Stomach (tissue), 4 donors: ENCODE data around the gene MIS18BP1.

Experiments used
- POLR2A ChIP-seq, 4 donors: fragments of 450-650 bp; IDR thresholded peaks; one replicate each; pipeline ENCODE4 v1.6.1; 2016; ENCODE audit warnings: antibody characterized with exemption in 4 of 4, control low read depth in 2 of 4, mild to moderate bottlenecking in 1 of 4, moderate library complexity in 1 of 4
- TF ChIP-seq, protein P1 (sequence below), 7 experiments: fragments of 450-650 bp in 4 of 7; fragments of 200-600 bp in 3 of 7; sonication (generic) in 3 of 7; IDR thresholded peaks; one replicate each; pipeline ENCODE4 v1.5.1; 2016 to 2019; ENCODE audit warnings: antibody characterized with exemption in 7 of 7, control low read depth in 2 of 7, mild to moderate bottlenecking in 1 of 7

DNA sequence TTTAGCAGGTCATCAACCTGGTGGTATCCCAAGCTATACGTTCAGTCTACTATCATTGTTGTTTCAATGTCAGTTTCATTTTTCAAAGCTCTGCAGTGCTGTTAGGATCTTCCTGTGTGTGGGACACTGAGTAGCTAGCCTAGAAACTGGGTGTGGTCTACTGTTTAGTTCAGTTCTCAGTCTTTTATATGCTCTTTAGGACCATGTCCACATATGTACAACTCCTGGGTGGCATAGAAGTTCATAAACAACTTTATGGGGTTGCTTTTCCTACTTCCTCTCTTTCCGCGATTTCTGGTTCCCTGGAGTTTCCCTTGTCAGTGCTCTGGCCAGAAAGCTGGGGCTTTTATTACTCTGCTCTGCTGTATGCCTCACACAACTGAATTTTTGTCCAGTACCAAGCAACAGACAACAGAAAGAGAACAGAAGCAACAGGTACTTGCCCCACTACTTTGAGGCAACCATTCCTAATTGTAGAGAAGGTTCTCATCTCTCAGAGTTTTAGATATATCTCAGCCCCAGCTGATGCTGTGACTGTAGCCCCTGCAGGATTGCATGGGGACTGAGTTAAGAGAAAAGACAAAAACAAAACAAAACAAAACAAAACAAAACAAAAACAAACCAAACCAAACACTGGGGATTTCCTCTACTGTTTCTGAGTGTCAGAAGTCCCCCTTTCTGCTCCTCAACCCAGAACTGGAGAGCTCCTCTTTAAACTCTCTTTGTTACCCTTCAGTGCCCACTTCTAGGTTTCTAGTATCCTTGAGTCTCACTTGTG is 30.3 kb downstream of the MIS18BP1 start:
- TF ChIP-seq, protein P1, sequence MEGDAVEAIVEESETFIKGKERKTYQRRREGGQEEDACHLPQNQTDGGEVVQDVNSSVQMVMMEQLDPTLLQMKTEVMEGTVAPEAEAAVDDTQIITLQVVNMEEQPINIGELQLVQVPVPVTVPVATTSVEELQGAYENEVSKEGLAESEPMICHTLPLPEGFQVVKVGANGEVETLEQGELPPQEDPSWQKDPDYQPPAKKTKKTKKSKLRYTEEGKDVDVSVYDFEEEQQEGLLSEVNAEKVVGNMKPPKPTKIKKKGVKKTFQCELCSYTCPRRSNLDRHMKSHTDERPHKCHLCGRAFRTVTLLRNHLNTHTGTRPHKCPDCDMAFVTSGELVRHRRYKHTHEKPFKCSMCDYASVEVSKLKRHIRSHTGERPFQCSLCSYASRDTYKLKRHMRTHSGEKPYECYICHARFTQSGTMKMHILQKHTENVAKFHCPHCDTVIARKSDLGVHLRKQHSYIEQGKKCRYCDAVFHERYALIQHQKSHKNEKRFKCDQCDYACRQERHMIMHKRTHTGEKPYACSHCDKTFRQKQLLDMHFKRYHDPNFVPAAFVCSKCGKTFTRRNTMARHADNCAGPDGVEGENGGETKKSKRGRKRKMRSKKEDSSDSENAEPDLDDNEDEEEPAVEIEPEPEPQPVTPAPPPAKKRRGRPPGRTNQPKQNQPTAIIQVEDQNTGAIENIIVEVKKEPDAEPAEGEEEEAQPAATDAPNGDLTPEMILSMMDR (IDR thresholded peaks at IDR 0.05): no peak
- no peak for TF ChIP-seq POLR2A (IDR thresholded peaks at IDR 0.05)
